NOMO-1 (cell line): ENCODE data around the gene PKD2L1.
"Not testable (repeated sequence)": the region's sequence is repeated elsewhere in the genome, so short reads cannot be mapped to it uniquely, and the experiment has no call there.

ENCODE experiments used
- DNase-seq, 2 experiments: peaks; one replicate each; lab custom pipeline; 2025; ENCODE audit not compliant: unreplicated experiment in 2 of 2; lab: John Stamatoyannopoulos, UW

Gene PKD2L1

GRCh38 chr10:100288196-100288595 lies 41.8 kb downstream of the PKD2L1 start:
- DNase-seq, result no peak

GRCh38 chr10:100287756-100288155 lies 42.3 kb downstream of the PKD2L1 start:
- DNase-seq, result no peak

GRCh38 chr10:100286051-100287033 lies 43.7 kb downstream of the PKD2L1 start, which contains the start of gene BLOC1S2:
TSS of gene BLOC1S2 (minus strand) at chr10:100286680. CDS start at chr10:100286659, 21 bp downstream.
- DNase-seq, result peak; percentile 62 to 64

- DNase-seq, result not testable (repeated sequence)
These were observed 44.7 kb downstream of the PKD2L1 start for GRCh38 chr10:100285326-100285725.

- no peak for DNase-seq
These were observed 47.1 kb downstream of the PKD2L1 start for GRCh38 chr10:100282907-100283306.

- DNase-seq, result not testable (repeated sequence)
These were observed 53.1 kb downstream of the PKD2L1 start for GRCh38 chr10:100276971-100277370.

- DNase-seq, result peak; percentile 70 to 74
These were observed 62.6 kb downstream of the PKD2L1 start, which contains the start of gene CWF19L1 for GRCh38 chr10:100267239-100268104. TSS of gene CWF19L1 (minus strand) at chr10:100267638. CDS start at chr10:100267593, 45 bp downstream.

GRCh38 chr10:100265821-100266485 lies 64.1 kb downstream of the PKD2L1 start:
- no peak for DNase-seq

- DNase-seq, result peak; percentile 45
These were observed 75.8 kb downstream of the PKD2L1 start for GRCh38 chr10:100254191-100254590.

GRCh38 chr10:100253041-100253440 lies 77.0 kb downstream of the PKD2L1 start:
- no peak for DNase-seq

- DNase-seq, result no peak
These were observed 81.2 kb downstream of the PKD2L1 start for GRCh38 chr10:100248820-100249219.

- no peak for DNase-seq
These were observed 84.4 kb downstream of the PKD2L1 start for GRCh38 chr10:100245484-100246220.

GRCh38 chr10:100239851-100240250 lies 90.2 kb downstream of the PKD2L1 start:
- DNase-seq, result no peak

- DNase-seq, result no peak
These were observed 91.6 kb downstream of the PKD2L1 start for GRCh38 chr10:100238429-100238828.
